ENCODE measurements around the gene PKHD1.

PKHD1 gene, protein sequence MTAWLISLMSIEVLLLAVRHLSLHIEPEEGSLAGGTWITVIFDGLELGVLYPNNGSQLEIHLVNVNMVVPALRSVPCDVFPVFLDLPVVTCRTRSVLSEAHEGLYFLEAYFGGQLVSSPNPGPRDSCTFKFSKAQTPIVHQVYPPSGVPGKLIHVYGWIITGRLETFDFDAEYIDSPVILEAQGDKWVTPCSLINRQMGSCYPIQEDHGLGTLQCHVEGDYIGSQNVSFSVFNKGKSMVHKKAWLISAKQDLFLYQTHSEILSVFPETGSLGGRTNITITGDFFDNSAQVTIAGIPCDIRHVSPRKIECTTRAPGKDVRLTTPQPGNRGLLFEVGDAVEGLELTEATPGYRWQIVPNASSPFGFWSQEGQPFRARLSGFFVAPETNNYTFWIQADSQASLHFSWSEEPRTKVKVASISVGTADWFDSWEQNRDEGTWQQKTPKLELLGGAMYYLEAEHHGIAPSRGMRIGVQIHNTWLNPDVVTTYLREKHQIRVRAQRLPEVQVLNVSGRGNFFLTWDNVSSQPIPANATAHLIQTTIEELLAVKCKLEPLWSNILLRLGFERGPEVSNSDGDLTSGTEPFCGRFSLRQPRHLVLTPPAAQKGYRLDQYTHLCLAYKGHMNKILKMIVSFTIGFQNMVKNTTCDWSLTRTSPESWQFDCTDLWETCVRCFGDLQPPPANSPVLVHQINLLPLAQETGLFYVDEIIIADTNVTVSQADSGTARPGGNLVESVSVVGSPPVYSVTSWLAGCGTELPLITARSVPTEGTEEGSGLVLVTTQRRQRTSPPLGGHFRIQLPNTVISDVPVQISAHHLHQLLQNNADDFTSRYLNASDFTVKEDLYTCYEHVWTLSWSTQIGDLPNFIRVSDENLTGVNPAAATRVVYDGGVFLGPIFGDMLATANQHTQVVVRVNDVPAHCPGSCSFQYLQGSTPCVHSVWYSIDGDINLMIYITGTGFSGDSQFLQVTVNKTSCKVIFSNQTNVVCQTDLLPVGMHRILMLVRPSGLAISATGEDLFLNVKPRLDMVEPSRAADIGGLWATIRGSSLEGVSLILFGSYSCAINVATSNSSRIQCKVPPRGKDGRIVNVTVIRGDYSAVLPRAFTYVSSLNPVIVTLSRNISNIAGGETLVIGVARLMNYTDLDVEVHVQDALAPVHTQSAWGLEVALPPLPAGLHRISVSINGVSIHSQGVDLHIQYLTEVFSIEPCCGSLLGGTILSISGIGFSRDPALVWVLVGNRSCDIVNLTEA (N-terminal part only)

DNA sequence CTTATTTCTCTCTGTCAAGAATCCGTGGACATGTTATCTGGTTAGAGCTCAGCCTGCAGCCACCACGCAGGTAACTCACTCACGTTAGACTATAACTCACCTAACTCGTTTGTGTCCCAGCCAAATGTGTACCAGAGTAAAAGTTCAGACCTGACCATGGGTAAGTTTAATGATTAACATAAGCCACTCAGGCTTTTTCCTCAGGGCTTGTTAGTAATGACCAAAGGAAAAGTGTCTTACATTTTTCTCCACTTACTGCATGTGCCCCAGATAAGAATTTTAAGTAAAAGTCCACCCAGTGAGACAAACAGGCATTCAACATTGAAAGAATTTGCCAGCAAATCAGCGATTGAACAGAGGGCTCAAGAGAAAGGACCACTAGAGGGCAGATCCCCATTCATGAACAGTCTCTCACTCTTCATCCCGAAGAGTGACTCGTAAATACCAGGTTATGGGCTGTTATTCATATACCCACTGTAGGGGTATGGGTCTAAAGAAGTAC is at the start of gene PKHD1:
PKHD1 (minus strand) TSS at position 116 of the 502 bp plus-strand sequence. CDS start 2,680 bp downstream, outside the sequence.
- ATAC-seq (peak; percentile 90), DNase-seq (no peak)
- H3K4me1 Mint-ChIP-seq: peaks cover 5% of the 10 kb centered on the region
- no peaks in the 10 kb centered on the region for H3K9me3 Mint-ChIP-seq
- no peaks in the 10 kb centered on the region for H3K36me3 Mint-ChIP-seq (ENCODE audit: low read depth)
- H3K27ac Mint-ChIP-seq: no peak within 1 kb of the TSS
- peaks cover 9% of the 10 kb centered on the region for H3K27me3 Mint-ChIP-seq
- H3K4me3 Mint-ChIP-seq: no peak within 1 kb of the TSS

DNA sequence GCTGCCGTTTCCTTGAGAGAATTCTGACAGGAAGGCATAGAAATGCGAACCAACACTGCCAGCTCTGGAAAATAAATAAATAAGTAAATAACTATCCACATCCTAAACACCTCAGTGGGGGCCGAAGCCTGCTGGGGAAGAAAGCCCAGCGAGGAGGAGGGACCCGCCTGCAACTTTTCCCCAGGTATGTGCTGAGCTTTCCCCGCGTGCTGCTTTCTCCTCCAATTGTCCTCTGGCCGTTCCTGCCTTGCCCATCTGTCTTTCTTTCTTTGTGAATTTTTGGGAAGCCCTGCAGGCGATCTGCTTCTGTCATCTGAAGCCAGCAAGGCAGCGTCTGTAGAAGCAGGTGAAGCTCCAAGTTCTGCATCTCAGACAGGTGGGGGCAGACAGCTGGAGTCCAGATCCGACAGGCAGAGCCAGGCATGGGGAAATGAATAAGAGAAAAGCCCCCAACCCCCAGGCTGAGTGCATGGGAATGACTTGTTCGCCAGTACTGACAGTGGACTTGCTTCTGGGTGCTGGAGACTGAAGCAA is 49.6 kb upstream of the PKHD1 start:
- H3K4me3 Mint-ChIP-seq: no peak overlapping the region
- H3K36me3 Mint-ChIP-seq (ENCODE audit: low read depth): no peaks in the 10 kb centered on the region
- no peak overlapping the region for H3K27ac Mint-ChIP-seq
- H3K9me3 Mint-ChIP-seq: no peaks in the 10 kb centered on the region
- H3K4me1 Mint-ChIP-seq: peaks cover 13% of the 10 kb centered on the region
- H3K27me3 Mint-ChIP-seq: peaks cover 23% of the 10 kb centered on the region
- ATAC-seq (no peak), DNase-seq (no peak)

DNA sequence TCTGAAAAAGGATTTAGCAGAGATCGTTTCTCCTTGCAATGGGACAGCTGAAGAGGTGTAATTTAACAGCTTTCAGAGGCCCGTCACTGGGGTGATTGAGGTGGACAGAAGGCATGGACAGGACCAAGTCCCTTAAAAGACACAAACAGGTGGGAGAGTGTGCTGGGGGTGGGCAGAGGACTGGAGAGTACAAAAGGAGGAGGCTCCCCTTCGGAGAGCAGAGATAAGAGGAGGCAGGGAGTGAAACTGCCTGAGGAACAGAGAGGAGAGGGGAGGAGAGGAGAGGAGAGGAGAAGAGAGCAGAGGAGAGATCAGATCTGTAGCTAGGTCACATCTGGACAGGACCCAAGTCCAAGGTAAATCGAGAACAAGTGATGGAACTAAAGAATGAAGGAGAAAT is 48.6 kb upstream of the PKHD1 start:
- DNase-seq: no peak
- H3K4me1 Mint-ChIP-seq: peaks cover 13% of the 10 kb centered on the region
- H3K9me3 Mint-ChIP-seq: no peaks in the 10 kb centered on the region
- no peak overlapping the region for H3K4me3 Mint-ChIP-seq
- H3K36me3 Mint-ChIP-seq (ENCODE audit: low read depth): no peaks in the 10 kb centered on the region
- peaks cover 14% of the 10 kb centered on the region for H3K27me3 Mint-ChIP-seq
- no peak overlapping the region for H3K27ac Mint-ChIP-seq
- no peak for ATAC-seq

DNA sequence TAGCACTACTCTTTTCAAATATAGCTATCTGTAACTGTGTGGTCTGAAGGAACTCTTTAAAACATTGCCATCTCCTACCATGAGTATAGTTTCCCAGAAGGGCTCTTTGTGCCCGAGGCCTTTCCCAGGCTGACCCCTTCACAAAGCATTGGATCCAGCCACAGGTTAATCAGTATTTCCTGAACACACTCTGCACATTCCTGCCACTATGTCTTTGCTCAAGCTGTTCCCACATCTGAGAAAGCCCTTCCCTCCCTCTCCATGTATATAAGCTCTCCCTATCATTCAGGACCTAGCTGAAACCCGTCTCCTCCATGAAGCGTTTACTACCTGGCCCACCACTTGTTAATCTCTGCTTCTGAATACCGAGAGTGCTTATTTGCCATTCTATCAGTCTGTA is 47.8 kb upstream of the PKHD1 start:
- DNase-seq: no peak
- Mint-ChIP-seq H3K4me3 (no peak overlapping the region), H3K4me1 (peaks cover 10% of the 10 kb centered on the region), H3K36me3 (ENCODE audit: low read depth) (no peaks in the 10 kb centered on the region), H3K27me3 (peaks cover 13% of the 10 kb centered on the region), H3K27ac (no peak overlapping the region), H3K9me3 (no peaks in the 10 kb centered on the region)
- no peak for ATAC-seq

DNA sequence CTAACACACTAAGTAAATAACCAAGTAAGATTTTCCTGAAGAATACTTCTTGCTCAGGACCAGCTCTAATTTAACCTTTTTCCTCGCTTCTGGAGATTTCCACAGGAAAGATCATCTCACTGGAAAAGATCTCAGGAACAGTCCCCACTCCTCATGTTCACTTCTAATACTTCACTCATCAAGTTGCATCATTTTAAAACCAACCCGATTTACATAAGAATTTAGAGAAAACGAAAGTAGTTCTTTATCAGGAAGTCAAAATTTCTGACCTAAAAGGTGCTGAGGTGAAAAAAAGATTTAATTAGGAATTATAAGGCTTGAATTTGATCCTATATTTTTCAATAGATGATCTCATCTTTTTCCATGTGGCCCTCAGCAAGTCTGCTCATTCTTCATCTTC is 46.6 kb upstream of the PKHD1 start:
- no peak overlapping the region for H3K4me3 Mint-ChIP-seq
- ATAC-seq (no peak), DNase-seq (no peak)
- H3K4me1 Mint-ChIP-seq: peaks cover 9% of the 10 kb centered on the region
- H3K27me3 Mint-ChIP-seq: peaks cover 17% of the 10 kb centered on the region
- peak overlapping the region; percentile 20 for H3K27ac Mint-ChIP-seq
- no peaks in the 10 kb centered on the region for H3K36me3 Mint-ChIP-seq (ENCODE audit: low read depth)
- no peaks in the 10 kb centered on the region for H3K9me3 Mint-ChIP-seq

DNA sequence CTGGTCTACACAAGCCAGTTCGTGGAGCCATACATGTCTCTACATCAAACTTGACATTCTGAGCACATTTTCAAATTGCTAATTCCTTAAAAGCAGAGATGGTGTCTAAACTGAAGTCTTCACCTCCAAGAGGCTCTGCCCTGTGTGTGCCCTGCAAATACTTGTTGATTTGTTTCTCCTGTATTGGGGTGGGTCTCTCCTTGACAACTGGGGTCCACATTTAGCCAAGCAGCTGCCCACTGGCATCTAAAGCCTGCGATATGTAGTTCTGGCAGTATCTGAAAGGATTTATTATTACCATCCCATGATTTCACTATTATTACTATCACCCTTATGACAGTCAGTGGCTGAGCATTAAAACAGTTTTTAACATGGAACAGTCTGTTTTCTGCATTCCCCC is 45.9 kb upstream of the PKHD1 start:
- Mint-ChIP-seq H3K4me1 (peaks cover 9% of the 10 kb centered on the region), H3K4me3 (no peak overlapping the region), H3K27me3 (peaks cover 18% of the 10 kb centered on the region), H3K36me3 (ENCODE audit: low read depth) (no peaks in the 10 kb centered on the region), H3K9me3 (no peaks in the 10 kb centered on the region), H3K27ac (no peak overlapping the region)
- no peak for ATAC-seq
- DNase-seq: no peak

DNA sequence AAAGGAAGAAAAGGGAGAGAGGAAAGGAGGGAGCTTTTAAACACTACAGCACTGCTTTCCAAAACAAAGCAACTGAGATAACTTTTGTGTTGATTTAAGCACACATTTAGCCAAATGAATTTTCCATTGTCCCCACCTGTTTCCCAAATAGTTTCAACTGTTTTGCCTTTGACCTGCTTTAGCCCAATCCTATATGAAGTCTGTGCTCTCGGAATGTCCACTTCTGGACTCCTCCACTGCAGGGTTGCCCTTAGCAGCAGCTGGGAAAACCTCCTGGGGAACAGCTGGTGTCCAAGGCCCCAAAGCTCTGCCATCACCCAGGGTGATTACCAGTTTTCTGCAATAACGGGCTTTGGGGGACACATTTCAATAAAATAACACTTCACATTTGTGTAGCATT is 44.9 kb upstream of the PKHD1 start:
- no peak for ATAC-seq
- DNase-seq: no peak
- peaks cover 9% of the 10 kb centered on the region for H3K4me1 Mint-ChIP-seq
- H3K9me3 Mint-ChIP-seq: no peaks in the 10 kb centered on the region
- H3K4me3 Mint-ChIP-seq: no peak overlapping the region
- H3K27me3 Mint-ChIP-seq: peaks cover 22% of the 10 kb centered on the region
- H3K27ac Mint-ChIP-seq: no peak overlapping the region
- no peaks in the 10 kb centered on the region for H3K36me3 Mint-ChIP-seq (ENCODE audit: low read depth)

DNA sequence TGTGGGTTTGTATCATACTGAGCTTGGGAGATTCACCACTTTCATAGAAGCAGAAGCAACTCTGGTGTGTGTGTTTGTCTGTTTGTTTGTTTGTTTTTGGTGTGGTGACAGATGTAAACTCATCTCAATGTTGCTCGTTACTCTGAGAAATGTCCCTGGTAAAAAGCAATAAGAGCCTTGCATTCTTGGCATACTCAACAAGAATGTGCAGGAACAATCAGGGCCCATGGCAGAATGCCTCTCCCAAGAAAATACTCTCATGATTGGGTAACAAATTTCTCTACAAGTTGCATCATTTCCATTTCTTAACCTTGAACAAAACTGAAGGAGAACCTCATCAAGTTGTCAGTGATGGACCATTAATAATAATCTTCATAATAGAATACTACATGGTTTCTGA is 43.0 kb upstream of the PKHD1 start:
- ATAC-seq (no peak), DNase-seq (no peak)
- H3K4me1 Mint-ChIP-seq: peaks cover 12% of the 10 kb centered on the region
- no peak overlapping the region for H3K27ac Mint-ChIP-seq
- H3K9me3 Mint-ChIP-seq: no peaks in the 10 kb centered on the region
- H3K4me3 Mint-ChIP-seq: no peak overlapping the region
- H3K36me3 Mint-ChIP-seq (ENCODE audit: low read depth): no peaks in the 10 kb centered on the region
- peaks cover 25% of the 10 kb centered on the region for H3K27me3 Mint-ChIP-seq

DNA sequence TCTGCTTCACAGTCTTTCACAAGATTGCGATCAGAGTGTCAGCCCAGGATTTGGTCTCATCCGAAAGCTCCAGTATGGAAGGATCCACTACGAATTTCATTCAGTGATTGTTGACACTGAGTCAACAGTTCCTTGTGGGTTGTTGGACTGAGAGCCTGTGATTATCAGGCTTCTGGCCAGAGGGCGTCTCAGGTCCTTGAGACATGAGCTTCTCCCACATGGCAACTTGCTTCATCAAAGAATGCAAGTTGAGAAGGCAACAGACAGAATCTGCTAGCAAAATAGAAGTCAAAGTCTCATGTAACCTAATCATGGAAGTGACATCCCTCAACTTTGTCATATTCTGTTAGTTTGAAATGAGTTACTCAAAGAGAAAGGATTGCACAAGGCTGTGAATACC is 40.5 kb upstream of the PKHD1 start:
- H3K4me1 Mint-ChIP-seq: peaks cover 13% of the 10 kb centered on the region

DNA sequence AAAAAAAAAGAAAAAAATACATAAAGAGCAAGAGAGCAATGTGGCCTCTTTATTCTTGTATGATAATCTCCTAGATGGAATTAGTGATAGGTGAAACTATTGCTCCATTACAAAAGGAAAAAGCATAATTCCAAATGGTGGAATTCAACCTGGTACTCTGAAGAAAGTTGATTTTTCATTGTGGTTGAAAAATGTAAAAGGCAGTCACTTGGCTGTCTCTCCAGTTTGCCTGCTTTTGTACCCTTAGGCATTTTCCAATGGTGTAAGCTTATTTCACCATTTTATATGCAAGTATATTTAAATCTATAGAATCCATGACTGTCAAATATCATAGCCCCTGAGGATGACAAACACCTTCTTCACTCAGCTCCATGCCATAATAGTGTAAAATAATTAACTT is 38.8 kb upstream of the PKHD1 start:
- Mint-ChIP-seq H3K4me1 (peaks cover 13% of the 10 kb centered on the region), H3K9me3 (no peaks in the 10 kb centered on the region), H3K36me3 (ENCODE audit: low read depth) (no peaks in the 10 kb centered on the region), H3K27me3 (peaks cover 47% of the 10 kb centered on the region), H3K27ac (no peak overlapping the region), H3K4me3 (no peak overlapping the region)
- ATAC-seq (no peak), DNase-seq (no peak)

More for the DNA sequence above, 40.5 kb upstream of the PKHD1 start:
- Mint-ChIP-seq H3K4me3 (no peak overlapping the region), H3K27ac (no peak overlapping the region), H3K9me3 (no peaks in the 10 kb centered on the region), H3K36me3 (ENCODE audit: low read depth) (no peaks in the 10 kb centered on the region), H3K27me3 (peaks cover 38% of the 10 kb centered on the region)
- DNase-seq (no peak), ATAC-seq (no peak)

DNA sequence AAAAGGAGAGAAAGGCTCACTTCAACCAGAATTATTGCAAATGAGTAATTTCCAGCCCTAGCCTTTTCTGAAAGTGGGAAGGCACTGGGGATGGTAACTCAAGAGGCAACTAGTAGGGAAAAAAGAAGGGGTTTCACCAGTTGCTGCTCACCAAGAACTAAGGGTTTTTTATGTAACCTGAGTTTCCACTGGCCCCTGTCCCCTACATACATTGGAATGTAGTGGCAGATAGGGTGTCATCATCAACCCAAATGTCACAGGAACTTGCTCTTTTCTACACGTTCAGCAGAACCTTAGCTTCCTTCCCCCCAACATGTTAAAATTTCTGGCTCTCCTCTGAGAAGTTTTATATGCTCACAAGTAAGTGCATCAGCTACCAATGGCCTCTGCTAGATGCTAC is 38.2 kb upstream of the PKHD1 start:
- H3K27me3 Mint-ChIP-seq: peaks cover 47% of the 10 kb centered on the region
- no peak overlapping the region for H3K4me3 Mint-ChIP-seq
- H3K4me1 Mint-ChIP-seq: peaks cover 13% of the 10 kb centered on the region
- H3K27ac Mint-ChIP-seq: no peak overlapping the region
- ATAC-seq (peak; percentile 69), DNase-seq (no peak)
- H3K9me3 Mint-ChIP-seq: no peaks in the 10 kb centered on the region
- no peaks in the 10 kb centered on the region for H3K36me3 Mint-ChIP-seq (ENCODE audit: low read depth)

DNA sequence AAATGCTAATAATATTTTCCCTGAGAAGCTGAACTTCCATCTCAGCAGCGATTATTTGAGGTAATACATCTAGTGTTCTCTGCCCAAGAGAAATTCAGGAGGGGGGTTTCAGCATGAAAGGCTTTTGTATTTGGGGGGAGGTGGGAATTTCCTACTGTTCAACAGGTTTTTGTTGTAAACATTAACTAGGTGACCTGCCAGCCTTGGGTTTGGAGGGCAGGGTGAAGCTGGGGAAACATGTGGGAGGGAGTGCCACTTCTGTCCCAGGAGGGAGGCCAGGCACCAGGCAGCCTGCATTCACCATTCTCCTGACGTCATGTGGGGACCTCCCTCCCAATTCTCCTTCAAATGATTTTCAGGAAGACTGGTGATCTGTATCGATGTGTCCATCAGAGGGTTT is 37.7 kb upstream of the PKHD1 start:
- Mint-ChIP-seq H3K36me3 (ENCODE audit: low read depth) (no peaks in the 10 kb centered on the region), H3K4me1 (peaks cover 13% of the 10 kb centered on the region), H3K27ac (peak overlapping the region; percentile 58), H3K9me3 (peaks cover 4% of the 10 kb centered on the region), H3K4me3 (no peak overlapping the region), H3K27me3 (peaks cover 43% of the 10 kb centered on the region)
- ATAC-seq (no peak), DNase-seq (no peak)

DNA sequence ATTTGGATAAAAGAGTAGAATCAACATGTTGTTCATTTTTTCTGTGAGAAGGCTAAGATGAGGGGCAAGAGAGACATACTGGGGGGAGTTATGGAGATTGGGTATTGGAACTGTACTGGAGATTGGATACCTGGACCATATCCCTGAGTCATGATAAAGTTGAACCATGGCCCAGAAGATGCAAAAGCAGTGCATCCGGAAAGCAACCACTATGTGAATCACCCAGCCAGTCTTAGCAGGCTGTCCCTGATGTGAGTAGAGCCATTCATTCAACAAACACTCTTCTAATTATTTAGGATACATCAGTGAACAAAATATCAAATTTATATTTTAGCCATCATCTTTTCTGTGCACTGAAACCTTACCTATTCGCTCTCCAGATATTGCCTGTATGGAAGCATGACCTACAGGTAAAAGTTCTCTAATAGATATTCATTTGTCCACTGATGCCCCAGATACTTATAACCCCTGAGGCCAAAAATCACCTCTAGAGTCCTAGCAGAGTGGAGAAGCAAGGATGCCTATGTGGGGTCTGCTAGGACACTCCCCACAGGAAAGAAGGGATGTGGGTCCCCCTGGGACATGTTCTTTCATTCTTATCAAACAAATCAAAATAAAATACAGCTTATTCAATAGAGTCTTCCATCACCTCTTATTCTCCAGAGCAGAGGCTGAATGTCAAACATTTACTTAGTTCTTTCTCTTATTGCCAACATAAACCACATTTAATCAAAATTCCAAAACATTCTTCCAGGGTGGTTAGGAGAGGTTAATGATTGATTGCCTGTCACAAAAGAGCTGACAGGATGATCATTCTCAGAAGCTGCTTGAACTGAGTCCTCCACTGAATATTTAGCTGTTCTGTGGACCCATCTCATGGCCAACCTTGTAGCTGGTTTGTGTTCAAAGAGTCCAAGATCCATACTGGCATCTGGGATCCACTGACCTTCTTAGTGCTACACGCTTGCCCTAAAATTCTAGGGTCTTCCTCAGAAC is 37.0 kb upstream of the PKHD1 start:
- ATAC-seq (no peak), DNase-seq (no peak)
- H3K27ac Mint-ChIP-seq: no peak overlapping the region
- peaks cover 39% of the 10 kb centered on the region for H3K27me3 Mint-ChIP-seq
- peaks cover 13% of the 10 kb centered on the region for H3K4me1 Mint-ChIP-seq
- peaks cover 5% of the 10 kb centered on the region for H3K9me3 Mint-ChIP-seq
- no peak overlapping the region for H3K4me3 Mint-ChIP-seq
- H3K36me3 Mint-ChIP-seq (ENCODE audit: low read depth): no peaks in the 10 kb centered on the region

Measured in activated naive CD8-positive, alpha-beta T cell treated with anti-CD3 and anti-CD28 coated beads, Interleukin-2, amount 50 U/mL, for 24 hours (primary cell).